Ascending aorta (tissue), 2 donors: ENCODE results near the gene SEC23IP. TPM values are rescaled to one million over a fixed set of nuclear protein-coding genes. Genes with fewer than 3 reads are reported as not detected.
"Not testable (repeated sequence)": the region's sequence is repeated elsewhere in the genome, so short reads cannot be mapped to it uniquely, and the experiment has no call there.

Experiments
- DNase-seq, 2 donors: peaks; one replicate each; pipeline ENCODE4 v3.0.0-alpha.2; 2019; ENCODE audit warnings: low spot score in 2 of 2
- H3K27ac ChIP-seq, 2 donors: fragments of 200-600 bp; sonication (generic); one replicate each; pipeline ENCODE4 v1.5.1; 2016 to 2017; ENCODE audit warnings: mild to moderate bottlenecking in 1 of 2
- H3K27me3 ChIP-seq: fragments of 200-600 bp; sonication (generic); one replicate; pipeline ENCODE4 v1.5.1; 2017
- H3K36me3 ChIP-seq, 2 donors: fragments of 200-600 bp; sonication (generic); one replicate each; pipeline ENCODE4 v1.5.1; 2016
- H3K4me1 ChIP-seq, 2 donors: fragments of 200-600 bp; sonication (generic); one replicate each; pipeline ENCODE4 v1.5.1; 2016 to 2017; ENCODE audit warnings: mild to moderate bottlenecking in 1 of 2
- H3K4me3 ChIP-seq, 2 donors: fragments of 200-600 bp; sonication (generic); one replicate each; pipeline ENCODE4 v1.5.1; 2016 to 2017; ENCODE audit warnings: mild to moderate bottlenecking in 1 of 2
- H3K9me3 ChIP-seq, 2 donors: fragments of 200-600 bp; sonication (generic); one replicate each; pipeline ENCODE4 v1.5.1; 2016
- intact Hi-C: fragments of 100-400 bp; cut with DNase I; formaldehyde crosslinking; loops from one replicate; pipeline ENCODE4 v1.15.1; 2023
- total RNA-seq: library from RNA; depleted of rRNA; stranded (reverse); fragments of >200 nt; gene quantifications from one replicate; pipeline ENCODE4 v1.1.0, GENCODE V29; 2016
- TF ChIP-seq, protein P1 (sequence below), 3 experiments: fragments of 200-600 bp in 2 of 3; fragments of 450-650 bp in 1 of 3; sonication (generic) in 2 of 3; IDR thresholded peaks; one replicate each; pipeline ENCODE4 v1.5.1; 2016 to 2019; ENCODE audit warnings: antibody characterized with exemption in 3 of 3, mild to moderate bottlenecking in 1 of 3, moderate library complexity in 1 of 3

Gene SEC23IP
- total RNA-seq, 1 donor from 2014 or later: 17.1 TPM

DNA sequence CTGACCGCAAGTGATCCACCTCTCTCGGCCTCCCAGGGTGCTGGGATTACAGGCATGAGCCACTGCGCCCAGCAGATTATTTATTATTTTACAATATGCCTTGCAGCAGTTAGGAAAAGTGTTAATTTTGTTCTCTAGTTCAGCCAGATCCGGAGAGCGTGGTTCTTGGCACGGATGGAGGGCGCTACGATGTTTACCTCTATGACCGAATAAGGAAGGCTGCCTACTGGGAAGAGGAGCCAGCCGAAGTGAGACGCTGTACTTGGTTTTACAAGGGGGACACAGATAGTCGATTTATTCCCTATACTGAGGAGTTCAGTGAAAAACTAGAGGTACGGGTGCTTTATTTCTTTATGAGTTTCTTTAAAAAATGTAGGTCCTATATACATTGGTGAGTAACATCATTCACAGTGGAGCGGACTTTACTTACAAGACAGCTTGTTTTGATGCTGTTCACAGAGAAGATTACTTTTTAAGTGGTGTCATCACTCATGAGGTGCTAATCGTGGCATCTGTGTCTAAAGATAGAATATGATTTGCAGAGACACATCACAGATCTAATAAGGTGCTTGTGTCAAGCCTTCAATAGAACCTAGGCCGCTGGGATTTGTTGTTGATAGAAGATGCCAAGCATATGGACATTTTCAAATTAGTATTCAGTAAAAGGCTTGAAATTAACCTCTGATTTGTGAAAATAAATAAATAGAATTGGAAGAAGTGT, 11.6 kb downstream of the SEC23IP start:
- DNase-seq: no peak
- Histone ChIP-seq H3K27ac (no peak overlapping the region), H3K36me3 (peaks cover 46 to 70% of the 10 kb centered on the region in 2 donors), H3K9me3 (no peaks in the 10 kb centered on the region), H3K4me1 (no peaks in the 10 kb centered on the region), H3K27me3 (no peaks in the 10 kb centered on the region), H3K4me3 (no peak overlapping the region)
- TF ChIP-seq, protein P1, sequence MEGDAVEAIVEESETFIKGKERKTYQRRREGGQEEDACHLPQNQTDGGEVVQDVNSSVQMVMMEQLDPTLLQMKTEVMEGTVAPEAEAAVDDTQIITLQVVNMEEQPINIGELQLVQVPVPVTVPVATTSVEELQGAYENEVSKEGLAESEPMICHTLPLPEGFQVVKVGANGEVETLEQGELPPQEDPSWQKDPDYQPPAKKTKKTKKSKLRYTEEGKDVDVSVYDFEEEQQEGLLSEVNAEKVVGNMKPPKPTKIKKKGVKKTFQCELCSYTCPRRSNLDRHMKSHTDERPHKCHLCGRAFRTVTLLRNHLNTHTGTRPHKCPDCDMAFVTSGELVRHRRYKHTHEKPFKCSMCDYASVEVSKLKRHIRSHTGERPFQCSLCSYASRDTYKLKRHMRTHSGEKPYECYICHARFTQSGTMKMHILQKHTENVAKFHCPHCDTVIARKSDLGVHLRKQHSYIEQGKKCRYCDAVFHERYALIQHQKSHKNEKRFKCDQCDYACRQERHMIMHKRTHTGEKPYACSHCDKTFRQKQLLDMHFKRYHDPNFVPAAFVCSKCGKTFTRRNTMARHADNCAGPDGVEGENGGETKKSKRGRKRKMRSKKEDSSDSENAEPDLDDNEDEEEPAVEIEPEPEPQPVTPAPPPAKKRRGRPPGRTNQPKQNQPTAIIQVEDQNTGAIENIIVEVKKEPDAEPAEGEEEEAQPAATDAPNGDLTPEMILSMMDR (IDR thresholded peaks at IDR 0.05): no peak
- intact Hi-C loops: no loop called here

DNA sequence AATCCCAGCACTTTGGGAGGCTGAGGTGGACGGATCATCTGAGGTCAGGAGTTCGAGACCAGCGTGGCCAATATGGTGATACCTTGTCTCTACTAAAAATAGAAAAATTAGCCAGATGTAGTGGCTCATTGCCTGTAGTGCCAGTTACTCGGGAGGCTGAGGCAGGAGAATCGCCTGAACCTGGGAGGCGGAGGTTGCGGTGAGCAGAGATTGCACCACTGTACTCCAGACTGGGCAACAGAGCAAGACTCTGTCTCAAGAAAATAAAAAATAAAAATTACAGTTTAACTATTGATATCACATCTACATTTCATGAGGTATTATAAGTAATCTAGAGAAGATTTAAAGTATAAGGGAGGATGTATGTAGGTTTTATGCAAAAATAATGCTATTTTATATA, 15.2 kb downstream of the SEC23IP start:
- intact Hi-C loops, H3K27ac ChIP-seq, H3K4me3 ChIP-seq, DNase-seq, H3K4me1 ChIP-seq, H3K27me3 ChIP-seq, H3K9me3 ChIP-seq: not testable (repeated sequence)
- H3K36me3 ChIP-seq: peaks cover 49 to 96% of the 10 kb centered on the region in 2 donors

GRCh38 chr10:119908166-119908565, 15.6 kb downstream of the SEC23IP start:
- TF ChIP-seq, protein P1 (IDR thresholded peaks at IDR 0.05): no peak
- Histone ChIP-seq H3K4me3 (no peak overlapping the region), H3K27ac (no peak overlapping the region), H3K9me3 (no peaks in the 10 kb centered on the region), H3K27me3 (no peaks in the 10 kb centered on the region), H3K4me1 (no peaks in the 10 kb centered on the region), H3K36me3 (peaks cover 49 to 96% of the 10 kb centered on the region in 2 donors)
- intact Hi-C loops: no loop called here
- DNase-seq: no peak

GRCh38 chr10:119910689-119911088, 18.2 kb downstream of the SEC23IP start:
- H3K27ac ChIP-seq: no peak overlapping the region
- H3K4me1 ChIP-seq: no peaks in the 10 kb centered on the region
- no peak for DNase-seq
- intact Hi-C loops: no loop called here
- peaks cover 44 to 92% of the 10 kb centered on the region in 2 donors for H3K36me3 ChIP-seq
- no peaks in the 10 kb centered on the region for H3K27me3 ChIP-seq
- H3K4me3 ChIP-seq: no peak overlapping the region
- H3K9me3 ChIP-seq: no peaks in the 10 kb centered on the region
- TF ChIP-seq, protein P1 (IDR thresholded peaks at IDR 0.05): no peak

DNA sequence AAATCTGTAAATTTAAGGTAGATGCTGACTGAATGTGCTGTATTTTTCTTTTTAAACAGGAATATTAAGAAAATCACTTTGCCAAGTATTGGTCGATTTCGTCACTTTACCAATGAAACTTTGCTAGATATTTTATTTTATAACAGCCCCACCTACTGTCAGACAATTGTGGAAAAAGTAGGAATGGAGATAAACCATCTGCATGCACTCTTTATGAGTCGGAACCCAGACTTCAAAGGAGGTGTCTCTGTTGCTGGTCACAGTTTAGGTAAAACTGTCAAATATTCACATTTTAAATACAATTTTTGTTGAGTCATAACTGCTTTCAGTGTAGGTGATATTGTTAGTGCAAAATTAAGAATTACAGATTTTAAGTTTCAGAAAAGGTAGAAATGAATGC, 25.2 kb downstream of the SEC23IP start:
- no peak overlapping the region for H3K27ac ChIP-seq
- TF ChIP-seq, protein P1 (IDR thresholded peaks at IDR 0.05): no peak
- no peak for DNase-seq
- no peak overlapping the region for H3K4me3 ChIP-seq
- no peaks in the 10 kb centered on the region for H3K27me3 ChIP-seq
- intact Hi-C loops: no loop called here
- no peaks in the 10 kb centered on the region for H3K9me3 ChIP-seq
- peaks cover 72 to 90% of the 10 kb centered on the region in 2 donors for H3K36me3 ChIP-seq
- H3K4me1 ChIP-seq: no peaks in the 10 kb centered on the region

GRCh38 chr10:119919271-119919670, 26.7 kb downstream of the SEC23IP start:
- no peak for DNase-seq
- peaks cover 65 to 86% of the 10 kb centered on the region in 2 donors for H3K36me3 ChIP-seq
- no peak overlapping the region for H3K27ac ChIP-seq
- TF ChIP-seq, protein P1 (IDR thresholded peaks at IDR 0.05): no peak
- no peaks in the 10 kb centered on the region for H3K4me1 ChIP-seq
- H3K27me3 ChIP-seq: no peaks in the 10 kb centered on the region
- intact Hi-C loops: no loop called here
- H3K9me3 ChIP-seq: no peaks in the 10 kb centered on the region
- no peak overlapping the region for H3K4me3 ChIP-seq
